Astrocyte (in vitro differentiated cells and primary cell): ENCODE results near the gene TBCB. TPM values are rescaled to one million over a fixed set of nuclear protein-coding genes. Genes with fewer than 3 reads are reported as not detected.

Experiments
- DNase-seq: peaks from one replicate; pipeline ENCODE4 v3.0.0-alpha.2; 2010; ENCODE audit warnings: low read depth
- FAIRE-seq: peaks from 2 replicates; lab custom pipeline; 2011; peaks lifted over from hg19 to GRCh38; lab: Jason Lieb, UNC
- H2AFZ ChIP-seq: 2 replicates; pipeline ENCODE4 v1.6.0; 2012; ENCODE audit warnings: low read depth, low read length, inconsistent platforms
- H3K27ac ChIP-seq: 2 replicates; pipeline ENCODE4 v1.5.1; 2011; ENCODE audit warnings: low read depth, low read length, inconsistent platforms
- H3K27me3 ChIP-seq: 2 replicates; pipeline ENCODE4 v1.6.0; 2011; ENCODE audit warnings: low read length, inconsistent platforms; ENCODE audit not compliant: insufficient read depth
- H3K36me3 ChIP-seq: 2 replicates; pipeline ENCODE4 v1.5.1; 2011; ENCODE audit warnings: low read length, inconsistent platforms; ENCODE audit not compliant: insufficient read depth
- H3K4me1 ChIP-seq: 2 replicates; pipeline ENCODE4 v1.5.1; 2011; ENCODE audit warnings: low read length, inconsistent platforms; ENCODE audit not compliant: insufficient read depth
- H3K4me2 ChIP-seq: 2 replicates; pipeline ENCODE4 v1.6.0; 2012; ENCODE audit warnings: low read length, inconsistent platforms
- H3K4me3 ChIP-seq: 2 replicates; pipeline ENCODE4 v1.5.1; 2011; ENCODE audit warnings: low read depth, mild to moderate bottlenecking, low read length, inconsistent platforms; ENCODE audit not compliant: insufficient read depth
- H3K79me2 ChIP-seq: 2 replicates; pipeline ENCODE4 v1.6.0; 2012; ENCODE audit warnings: mild to moderate bottlenecking, low read length, inconsistent platforms; ENCODE audit not compliant: insufficient read depth
- H3K9ac ChIP-seq: 2 replicates; pipeline ENCODE4 v1.6.0; 2012; ENCODE audit warnings: mild to moderate bottlenecking, low read length, inconsistent platforms
- H3K9me3 ChIP-seq: 2 replicates; pipeline ENCODE4 v1.5.1; 2012; ENCODE audit warnings: low read depth, mild to moderate bottlenecking, low read length, inconsistent platforms; ENCODE audit not compliant: insufficient read depth
- H4K20me1 ChIP-seq: 2 replicates; pipeline ENCODE4 v1.6.0; 2012; ENCODE audit warnings: low read length, inconsistent platforms; ENCODE audit not compliant: insufficient read depth
- H3K27ac Mint-ChIP-seq: one replicate; pipeline ENCODE4 v1.8.0; 2021; ENCODE audit warnings: mild to moderate bottlenecking, mixed read lengths; ENCODE audit not compliant: unreplicated experiment
- H3K27me3 Mint-ChIP-seq: one replicate; pipeline ENCODE4 v1.8.0; 2021; ENCODE audit warnings: low read depth, mixed read lengths; ENCODE audit not compliant: unreplicated experiment
- H3K36me3 Mint-ChIP-seq: one replicate; pipeline ENCODE4 v1.8.0; 2021; ENCODE audit warnings: low read depth, mixed read lengths; ENCODE audit not compliant: unreplicated experiment
- H3K4me1 Mint-ChIP-seq: one replicate; pipeline ENCODE4 v1.8.0; 2021; ENCODE audit warnings: low read depth, mixed read lengths; ENCODE audit not compliant: unreplicated experiment
- H3K4me3 Mint-ChIP-seq: one replicate; pipeline ENCODE4 v1.8.0; 2021; ENCODE audit warnings: mild to moderate bottlenecking, moderate library complexity, mixed read lengths; ENCODE audit not compliant: unreplicated experiment
- H3K9me3 Mint-ChIP-seq: one replicate; pipeline ENCODE4 v1.8.0; 2021; ENCODE audit warnings: mild to moderate bottlenecking, mixed read lengths; ENCODE audit not compliant: unreplicated experiment
- CTCF ChIP-seq: IDR thresholded peaks from 2 replicates; pipeline ENCODE4 v1.5.1; 2011; ENCODE audit warnings: low read depth, mild to moderate bottlenecking, inconsistent platforms, low read length, moderate library complexity; ENCODE audit not compliant: insufficient read depth
- EZH2 ChIP-seq: IDR thresholded peaks from 2 replicates; pipeline ENCODE4 v1.6.1; 2012; ENCODE audit warnings: mild to moderate bottlenecking, low read length, inconsistent platforms; ENCODE audit not compliant: insufficient read depth
- total RNA-seq: library from RNA; stranded (reverse); gene quantifications from 2 replicates; pipeline ENCODE4 v1.2.1, GENCODE V29; 2021

TBCB gene
- total RNA-seq, 1 donor from 2014 or later, result 244 TPM

GRCh38 chr19:36081385-36081784 is 33.9 kb upstream of the TBCB start:
- H3K27ac Mint-ChIP-seq, result no peak overlapping the region
- peaks cover 2% of the 10 kb centered on the region for H3K36me3 ChIP-seq
- no peak for FAIRE-seq

GRCh38 chr19:36081894-36082293 is 33.4 kb upstream of the TBCB start:
- TF ChIP-seq CTCF (no peak), EZH2 (no peak)
- Histone ChIP-seq H3K4me1 (no peaks in the 10 kb centered on the region), H3K79me2 (no peaks in the 10 kb centered on the region), H2AFZ (no peak overlapping the region), H4K20me1 (no peaks in the 10 kb centered on the region), H3K36me3 (peaks cover 2% of the 10 kb centered on the region), H3K4me2 (no peak overlapping the region), H3K9ac (no peak overlapping the region), H3K4me3 (no peak overlapping the region), H3K9me3 (no peaks in the 10 kb centered on the region), H3K27ac (no peak overlapping the region), H3K27me3 (no peaks in the 10 kb centered on the region)
- no peak overlapping the region for H3K4me3 Mint-ChIP-seq
- H3K27ac Mint-ChIP-seq, result no peak overlapping the region
- H3K27me3 Mint-ChIP-seq, result peaks cover 5% of the 10 kb centered on the region
- H3K9me3 Mint-ChIP-seq, result no peaks in the 10 kb centered on the region
- DNase-seq (no peak), FAIRE-seq (no peak)
- peaks cover 8% of the 10 kb centered on the region for H3K36me3 Mint-ChIP-seq
- H3K4me1 Mint-ChIP-seq, result no peaks in the 10 kb centered on the region

More at GRCh38 chr19:36081385-36081784, 33.9 kb upstream of the TBCB start:
- no peaks in the 10 kb centered on the region for H3K9me3 Mint-ChIP-seq
- no peak overlapping the region for H3K27ac ChIP-seq
- H3K4me1 ChIP-seq, result no peaks in the 10 kb centered on the region
- no peak overlapping the region for H3K9ac ChIP-seq
- H4K20me1 ChIP-seq, result no peaks in the 10 kb centered on the region
- H3K27me3 ChIP-seq, result no peaks in the 10 kb centered on the region
- DNase-seq, result no peak
- H3K79me2 ChIP-seq, result no peaks in the 10 kb centered on the region
- peaks cover 7% of the 10 kb centered on the region for H3K36me3 Mint-ChIP-seq
- H3K4me3 Mint-ChIP-seq, result no peak overlapping the region
- peaks cover 5% of the 10 kb centered on the region for H3K27me3 Mint-ChIP-seq
- H3K4me1 Mint-ChIP-seq, result no peaks in the 10 kb centered on the region
- H3K4me3 ChIP-seq, result no peak overlapping the region
- H2AFZ ChIP-seq, result no peak overlapping the region
- no peak for TF ChIP-seq CTCF
- TF ChIP-seq EZH2, result no peak
- no peaks in the 10 kb centered on the region for H3K9me3 ChIP-seq
- H3K4me2 ChIP-seq, result no peak overlapping the region

- peaks cover 8% of the 10 kb centered on the region for H3K36me3 Mint-ChIP-seq
- FAIRE-seq, result no peak
- no peak overlapping the region for H3K4me3 Mint-ChIP-seq
Measured at GRCh38 chr19:36082916-36083315, 32.4 kb upstream of the TBCB start.

More at GRCh38 chr19:36082916-36083315, 32.4 kb upstream of the TBCB start:
- no peaks in the 10 kb centered on the region for H3K4me1 ChIP-seq
- peaks cover 2% of the 10 kb centered on the region for H3K36me3 ChIP-seq
- no peak overlapping the region for H3K4me2 ChIP-seq
- H3K9ac ChIP-seq, result no peak overlapping the region
- no peak for TF ChIP-seq EZH2
- no peak for TF ChIP-seq CTCF
- Mint-ChIP-seq H3K9me3 (no peaks in the 10 kb centered on the region), H3K4me1 (no peaks in the 10 kb centered on the region), H3K27ac (no peak overlapping the region), H3K27me3 (peaks cover 5% of the 10 kb centered on the region)
- no peak overlapping the region for H2AFZ ChIP-seq
- no peaks in the 10 kb centered on the region for H3K27me3 ChIP-seq
- H3K9me3 ChIP-seq, result no peaks in the 10 kb centered on the region
- DNase-seq, result no peak
- H3K4me3 ChIP-seq, result no peak overlapping the region
- H3K27ac ChIP-seq, result no peak overlapping the region
- no peaks in the 10 kb centered on the region for H4K20me1 ChIP-seq
- H3K79me2 ChIP-seq, result no peaks in the 10 kb centered on the region
